ACC112 (cell line): ENCODE data around the gene USP21.

Experiments used
- H2AFZ ChIP-seq: fragments of 200-600 bp; sonication (generic); one replicate; pipeline ENCODE4 v1.6.0; 2017; ENCODE audit warnings: antibody characterized with exemption, low read length; ENCODE audit not compliant: unreplicated experiment
- H3K27ac ChIP-seq: fragments of 200-600 bp; sonication (generic); 2 replicates; pipeline ENCODE4 v1.5.1; 2014; ENCODE audit warnings: low read depth, mild to moderate bottlenecking, antibody characterized with exemption, low read length, moderate library complexity
- H3K27me3 ChIP-seq: fragments of 200-600 bp; sonication (generic); 2 replicates; pipeline ENCODE4 v1.6.1; 2014; ENCODE audit warnings: mild to moderate bottlenecking, antibody characterized with exemption, low read length, moderate library complexity, mixed read lengths; ENCODE audit not compliant: insufficient read depth
- H3K36me3 ChIP-seq: fragments of 200-600 bp; sonication (generic); 2 replicates; pipeline ENCODE4 v1.6.1; 2016; ENCODE audit warnings: mild to moderate bottlenecking, antibody characterized with exemption, low read length, moderate library complexity, mixed read lengths; ENCODE audit not compliant: insufficient read depth
- H3K4me1 ChIP-seq: fragments of 200-600 bp; sonication (generic); one replicate; pipeline ENCODE4 v1.6.1; 2016; ENCODE audit warnings: low read length, mixed read lengths; ENCODE audit not compliant: insufficient read depth, unreplicated experiment, control insufficient read depth
- H3K4me3 ChIP-seq: fragments of 200-600 bp; sonication (generic); 2 replicates; pipeline ENCODE4 v1.5.1; 2014; ENCODE audit warnings: mild to moderate bottlenecking, low read depth, low read length
- H3K79me2 ChIP-seq: fragments of 200-600 bp; sonication (generic); one replicate; pipeline ENCODE4 v1.6.0; 2016; ENCODE audit warnings: low read length; ENCODE audit not compliant: control insufficient read depth, unreplicated experiment, insufficient read depth

Gene USP21

GRCh38 chr1:161171191-161171590 is 11.9 kb downstream of the USP21 start:
- Histone ChIP-seq H3K4me3 (no peak overlapping the region), H3K27ac (peak overlapping the region; percentile 98; the same call in 1 of the 2 replicates), H3K27me3 (no peaks in the 10 kb centered on the region), H3K79me2 (peaks cover 4% of the 10 kb centered on the region), H3K4me1 (peaks cover 20% of the 10 kb centered on the region), H2AFZ (no peak overlapping the region), H3K36me3 (peaks cover 21% of the 10 kb centered on the region; the same call in 1 of the 2 replicates)

- Histone ChIP-seq H3K27me3 (no peaks in the 10 kb centered on the region), H2AFZ (no peak overlapping the region), H3K27ac (peak overlapping the region; percentile 98), H3K4me3 (no peak overlapping the region), H3K79me2 (peaks cover 9% of the 10 kb centered on the region), H3K36me3 (peaks cover 21% of the 10 kb centered on the region; the same call in 1 of the 2 replicates), H3K4me1 (peaks cover 25% of the 10 kb centered on the region)
These were observed 12.4 kb downstream of the USP21 start for GRCh38 chr1:161171696-161172095.

- Histone ChIP-seq H3K27ac (peak overlapping the region; percentile 98), H2AFZ (no peak overlapping the region), H3K27me3 (no peaks in the 10 kb centered on the region), H3K36me3 (peaks cover 21% of the 10 kb centered on the region; the same call in 1 of the 2 replicates), H3K4me1 (peaks cover 25% of the 10 kb centered on the region), H3K79me2 (peaks cover 13% of the 10 kb centered on the region), H3K4me3 (no peak overlapping the region)
These were observed 13.0 kb downstream of the USP21 start for GRCh38 chr1:161172349-161172748.

GRCh38 chr1:161172776-161173376 is 13.6 kb downstream of the USP21 start:
- Histone ChIP-seq H3K79me2 (peaks cover 13% of the 10 kb centered on the region), H3K4me1 (peaks cover 28% of the 10 kb centered on the region), H3K27me3 (no peaks in the 10 kb centered on the region), H3K36me3 (peaks cover 21% of the 10 kb centered on the region; the same call in 1 of the 2 replicates), H2AFZ (no peak overlapping the region), H3K27ac (peak overlapping the region; percentile 98), H3K4me3 (no peak overlapping the region)

GRCh38 chr1:161173711-161174110 is 14.4 kb downstream of the USP21 start:
- Histone ChIP-seq H3K4me1 (peaks cover 30% of the 10 kb centered on the region), H3K36me3 (peaks cover 21% of the 10 kb centered on the region; the same call in 1 of the 2 replicates), H3K27ac (peak overlapping the region; percentile 98), H3K27me3 (no peaks in the 10 kb centered on the region), H3K79me2 (peaks cover 13% of the 10 kb centered on the region), H2AFZ (no peak overlapping the region), H3K4me3 (no peak overlapping the region)

- no peaks in the 10 kb centered on the region for H3K27me3 ChIP-seq
- no peak overlapping the region for H2AFZ ChIP-seq
- H3K4me3 ChIP-seq: no peak overlapping the region
- H3K4me1 ChIP-seq: peaks cover 30% of the 10 kb centered on the region
- H3K36me3 ChIP-seq: peaks cover 16% of the 10 kb centered on the region; the same call in 1 of the 2 replicates
- H3K79me2 ChIP-seq: peaks cover 13% of the 10 kb centered on the region
- H3K27ac ChIP-seq: peak overlapping the region; percentile 33; the same call in 1 of the 2 replicates
These were observed 15.6 kb downstream of the USP21 start for GRCh38 chr1:161174911-161175310.

GRCh38 chr1:161175771-161176453 is 16.6 kb downstream of the USP21 start:
- Histone ChIP-seq H3K27me3 (no peaks in the 10 kb centered on the region), H3K27ac (peak overlapping the region; percentile 23; the same call in 1 of the 2 replicates), H3K79me2 (peaks cover 13% of the 10 kb centered on the region), H2AFZ (no peak overlapping the region), H3K36me3 (peaks cover 11% of the 10 kb centered on the region; the same call in 1 of the 2 replicates), H3K4me3 (peak overlapping the region; percentile 88), H3K4me1 (peaks cover 30% of the 10 kb centered on the region)

GRCh38 chr1:161176468-161177111 is 17.3 kb downstream of the USP21 start:
- H3K27ac ChIP-seq: peak overlapping the region; percentile 23; the same call in 1 of the 2 replicates

GRCh38 chr1:161177112-161177935 is 18.0 kb downstream of the USP21 start, which contains the start of gene B4GALT3:
B4GALT3 (minus strand) TSS chr1:161177507; CDS start chr1:161176060, 1,447 bp downstream.
- Histone ChIP-seq H3K79me2 (peaks cover 13% of the 10 kb centered on the region), H3K4me1 (peaks cover 37% of the 10 kb centered on the region), H3K27me3 (no peaks in the 10 kb centered on the region), H2AFZ (peak within 1 kb of the TSS; percentile 26), H3K36me3 (peaks cover 3% of the 10 kb centered on the region; the same call in 1 of the 2 replicates), H3K27ac (peak within 1 kb of the TSS; percentile 23; the same call in 1 of the 2 replicates), H3K4me3 (peak within 1 kb of the TSS; percentile 88)

More at GRCh38 chr1:161176468-161177111, 17.3 kb downstream of the USP21 start:
- Histone ChIP-seq H3K36me3 (peaks cover 6% of the 10 kb centered on the region; the same call in 1 of the 2 replicates), H2AFZ (no peak overlapping the region), H3K4me3 (peak overlapping the region; percentile 88), H3K4me1 (peaks cover 34% of the 10 kb centered on the region), H3K79me2 (peaks cover 13% of the 10 kb centered on the region), H3K27me3 (no peaks in the 10 kb centered on the region)

GRCh38 chr1:161177936-161178244 is 18.6 kb downstream of the USP21 start:
- no peak overlapping the region for H2AFZ ChIP-seq
- peak overlapping the region; percentile 88 for H3K4me3 ChIP-seq
- H3K27me3 ChIP-seq: no peaks in the 10 kb centered on the region
- H3K79me2 ChIP-seq: peaks cover 13% of the 10 kb centered on the region
- H3K27ac ChIP-seq: peak overlapping the region; percentile 6; the same call in 1 of the 2 replicates
- peaks cover 3% of the 10 kb centered on the region; the same call in 1 of the 2 replicates for H3K36me3 ChIP-seq
- H3K4me1 ChIP-seq: peaks cover 38% of the 10 kb centered on the region
